ENCODE results near the gene GABRG3.

Gene GABRG3

DNA sequence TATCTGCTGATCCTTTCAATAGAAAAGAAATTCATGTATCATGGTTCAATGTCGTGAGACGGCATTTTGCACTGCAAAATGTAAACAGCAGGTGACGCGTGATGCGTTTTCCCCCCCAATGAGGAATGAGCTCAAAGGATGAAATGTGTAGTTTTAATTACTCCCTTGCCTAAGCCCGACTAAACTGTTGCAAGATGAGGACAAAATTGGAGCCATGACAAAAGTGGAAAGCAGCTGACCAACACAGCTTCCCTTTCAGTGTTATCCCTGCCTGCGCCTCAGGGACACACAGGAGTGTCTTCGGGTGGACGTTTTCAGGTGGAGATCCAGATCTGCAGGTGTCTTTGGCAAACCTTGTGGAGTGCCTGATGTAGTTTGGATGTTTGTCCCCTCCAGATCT is 92.0 kb downstream of the GABRG3 start:
- no peak for DNase-seq (ENCODE audit: low read depth, low spot score)

- DNase-seq (ENCODE audit: low read depth, low spot score): no peak
Observed at GRCh38 chr15:27064080-27064479, 93.1 kb downstream of the GABRG3 start.

- DNase-seq (ENCODE audit: low read depth, low spot score): no peak
Observed at GRCh38 chr15:27065151-27065550, 94.2 kb downstream of the GABRG3 start.

- no peak for DNase-seq (ENCODE audit: low read depth, low spot score)
Observed at GRCh38 chr15:27065785-27066184, 94.8 kb downstream of the GABRG3 start.

DNA sequence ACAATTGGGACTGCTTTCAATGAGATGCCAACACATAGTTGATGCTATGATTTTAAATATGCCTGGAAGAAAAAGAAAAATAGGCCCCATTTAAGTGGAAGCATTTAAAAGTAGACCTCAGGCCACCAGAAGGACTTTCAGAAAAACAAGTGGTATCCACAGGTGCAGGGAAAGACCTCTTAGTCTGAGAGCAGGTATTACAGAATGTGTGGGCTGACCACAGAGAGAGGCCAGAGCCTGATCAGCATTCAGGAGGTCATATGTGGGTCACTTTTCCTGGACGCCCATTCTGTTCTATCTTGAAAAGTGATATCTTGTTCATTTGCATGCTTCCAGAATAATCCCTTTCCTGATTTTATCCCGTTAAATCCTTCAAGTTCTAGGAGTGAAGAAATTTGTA is 95.5 kb downstream of the GABRG3 start:
- no peak for DNase-seq (ENCODE audit: low read depth, low spot score)

GRCh38 chr15:27067175-27067574 is 96.2 kb downstream of the GABRG3 start:
- no peak for DNase-seq (ENCODE audit: low read depth, low spot score)

DNA sequence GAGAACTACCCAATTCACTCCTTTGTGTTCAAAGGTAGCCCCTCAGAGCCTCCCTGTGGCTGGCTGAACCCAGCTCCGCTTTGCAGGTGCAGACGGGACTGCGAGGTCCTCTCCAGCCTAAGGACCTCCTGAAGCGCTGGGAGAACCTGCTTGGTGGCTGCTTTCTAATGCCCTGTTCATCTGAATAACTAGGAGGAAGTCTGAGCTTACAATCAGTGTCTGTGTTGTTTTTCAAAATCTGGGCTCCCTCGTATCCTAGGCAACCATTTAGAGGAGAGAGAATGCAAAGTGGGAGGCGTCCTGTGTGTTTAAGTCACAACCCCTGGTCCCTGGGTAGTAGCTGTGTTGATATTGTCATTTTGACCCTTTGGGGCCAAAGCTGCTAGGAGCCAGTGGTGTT is 99.9 kb downstream of the GABRG3 start:
- no peak for DNase-seq (ENCODE audit: low read depth, low spot score)

DNA sequence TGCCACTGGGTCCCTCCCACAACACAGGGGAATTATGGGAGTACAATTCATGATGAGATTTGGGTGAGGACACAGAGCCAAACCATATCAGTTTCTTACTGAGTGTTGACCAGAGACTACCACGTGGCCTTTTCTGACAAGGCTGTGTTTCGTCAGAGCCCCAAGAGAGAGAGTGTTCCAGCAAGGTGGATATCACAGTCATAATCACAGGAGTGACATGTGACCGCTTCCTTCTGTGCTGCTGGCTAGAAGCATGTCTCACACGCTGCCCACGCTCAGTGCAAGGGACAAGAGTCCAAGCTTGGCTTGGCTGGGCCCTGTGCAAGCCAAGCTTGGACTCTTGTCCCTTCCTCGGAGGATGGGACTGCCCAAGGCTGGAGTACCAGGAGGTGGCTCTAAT is 103.2 kb downstream of the GABRG3 start:
- DNase-seq (ENCODE audit: low read depth, low spot score): no peak

DNA sequence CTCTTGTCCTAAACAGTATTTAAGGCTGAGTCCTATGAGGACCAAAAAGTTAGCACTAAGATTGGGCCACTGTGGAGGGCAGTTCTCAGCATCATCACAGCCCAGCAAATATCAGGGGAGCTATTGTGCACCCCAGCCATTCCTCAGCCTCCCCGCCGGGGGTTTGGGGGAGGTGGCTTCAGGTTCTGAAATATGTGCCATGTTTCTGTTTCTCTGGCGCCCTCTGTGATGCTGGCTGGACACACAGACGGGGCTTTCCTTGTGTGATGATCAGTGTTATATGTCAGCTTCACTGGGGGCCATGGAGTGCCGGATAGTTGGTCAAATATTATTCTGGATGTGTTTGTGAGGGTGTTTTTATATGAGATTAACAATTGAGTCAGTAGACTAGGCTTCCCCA is 106.8 kb downstream of the GABRG3 start:
- DNase-seq (ENCODE audit: low read depth, low spot score): no peak

GRCh38 chr15:27081676-27082418 is 110.9 kb downstream of the GABRG3 start:
- no peak for DNase-seq (ENCODE audit: low read depth, low spot score)

- no peak for DNase-seq (ENCODE audit: low read depth, low spot score)
Observed at GRCh38 chr15:27082526-27082925, 111.5 kb downstream of the GABRG3 start.

- DNase-seq (ENCODE audit: low read depth, low spot score): no peak
Observed at GRCh38 chr15:27084844-27085243, 113.9 kb downstream of the GABRG3 start.

DNA sequence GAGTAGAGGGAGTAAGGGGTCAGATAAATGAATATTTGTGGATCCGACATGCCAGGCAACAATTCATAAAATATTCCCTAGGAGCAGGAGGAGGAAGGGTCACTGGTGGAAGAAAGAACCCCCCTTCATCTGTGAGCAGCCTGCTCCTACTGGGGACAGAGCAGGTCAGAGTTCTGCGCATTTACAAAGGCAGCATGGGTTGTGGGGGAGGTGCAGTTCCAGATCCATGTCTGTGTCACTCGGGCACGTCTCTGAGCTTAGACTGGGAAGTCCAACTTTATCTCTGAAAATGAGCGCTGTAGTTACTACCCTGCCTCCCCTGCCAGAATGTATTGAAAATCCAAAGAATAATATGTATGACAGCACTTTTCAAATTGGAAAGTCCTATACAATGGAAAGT is 115.2 kb downstream of the GABRG3 start:
- DNase-seq (ENCODE audit: low read depth, low spot score): no peak

- no peak for DNase-seq (ENCODE audit: low read depth, low spot score)
Observed at GRCh38 chr15:27086805-27087204, 115.8 kb downstream of the GABRG3 start.

- no peak for DNase-seq (ENCODE audit: low read depth, low spot score)
Observed at GRCh38 chr15:27087651-27088583, 116.9 kb downstream of the GABRG3 start.

DNA sequence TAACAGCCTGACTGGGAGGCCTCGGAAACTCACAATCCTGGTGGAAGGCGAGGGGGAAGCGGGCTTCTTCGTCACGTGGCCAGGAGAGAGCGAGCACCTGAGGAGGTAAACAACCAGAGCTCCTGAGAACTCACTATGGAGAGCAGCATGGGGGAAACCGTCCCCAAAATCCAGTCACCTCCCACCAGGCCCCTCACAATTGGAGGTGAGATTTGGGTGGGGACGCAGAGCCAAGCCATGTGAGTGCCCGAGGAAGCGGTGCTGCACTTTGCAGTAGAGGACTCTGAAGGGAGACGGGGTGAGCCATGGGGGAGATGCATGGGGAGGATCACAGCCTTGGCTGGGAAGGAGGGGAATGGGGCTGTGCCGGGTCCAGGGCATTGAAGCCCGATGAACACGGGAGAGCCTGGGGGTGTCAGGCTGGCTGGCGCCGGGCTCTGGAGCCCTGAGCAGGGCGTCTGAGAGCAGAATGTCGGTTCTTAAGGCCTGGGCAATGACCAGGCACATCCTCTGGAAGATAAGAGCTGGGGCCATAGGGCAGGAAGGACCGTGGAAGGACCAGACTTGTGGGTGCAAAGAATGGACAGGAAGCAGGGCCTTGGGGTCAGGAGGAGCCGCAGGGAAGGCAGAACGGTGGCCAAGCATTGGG is 117.7 kb downstream of the GABRG3 start:
- no peak for DNase-seq (ENCODE audit: low read depth, low spot score)

DNA sequence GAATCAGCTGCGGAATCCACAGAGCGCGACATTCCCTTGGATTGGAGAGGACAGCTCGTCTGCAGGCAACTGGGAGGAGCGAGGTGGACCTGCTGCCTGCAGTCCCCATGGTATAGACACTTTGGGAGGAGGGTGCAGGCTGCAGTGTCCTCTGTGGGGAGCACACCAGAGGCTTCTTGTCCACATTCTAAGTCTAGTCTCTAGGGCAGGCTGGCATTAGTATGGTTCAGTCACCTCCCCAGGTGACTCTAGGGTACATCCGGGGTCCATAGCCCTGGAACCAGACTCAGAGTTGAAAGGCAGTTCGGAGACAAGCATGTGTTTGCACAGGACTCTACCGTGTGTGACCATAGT is 118.2 kb downstream of the GABRG3 start:
- DNase-seq (ENCODE audit: low read depth, low spot score): no peak

DNA sequence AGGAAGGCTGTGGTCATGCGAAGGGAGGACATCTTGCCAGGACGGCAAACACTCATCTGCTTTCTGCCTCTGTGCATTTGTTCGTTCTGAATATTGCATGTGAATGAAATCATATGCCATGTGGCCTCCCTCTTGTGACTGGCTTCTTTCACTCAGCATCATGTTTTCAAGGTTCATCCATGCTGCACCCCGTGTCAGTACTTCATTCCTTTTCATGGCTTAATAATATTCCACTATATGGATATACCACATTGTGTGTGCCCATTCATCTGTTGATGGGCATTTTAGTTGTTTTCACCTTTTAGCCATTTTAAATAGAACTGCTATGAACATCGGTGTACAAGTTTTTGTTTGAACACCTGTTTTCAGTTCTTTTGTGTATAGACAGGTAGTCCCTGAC is 118.7 kb downstream of the GABRG3 start:
- DNase-seq (ENCODE audit: low read depth, low spot score): no peak

- DNase-seq (ENCODE audit: low read depth, low spot score): no peak
Observed at GRCh38 chr15:27091270-27091940, 120.4 kb downstream of the GABRG3 start.

DNA sequence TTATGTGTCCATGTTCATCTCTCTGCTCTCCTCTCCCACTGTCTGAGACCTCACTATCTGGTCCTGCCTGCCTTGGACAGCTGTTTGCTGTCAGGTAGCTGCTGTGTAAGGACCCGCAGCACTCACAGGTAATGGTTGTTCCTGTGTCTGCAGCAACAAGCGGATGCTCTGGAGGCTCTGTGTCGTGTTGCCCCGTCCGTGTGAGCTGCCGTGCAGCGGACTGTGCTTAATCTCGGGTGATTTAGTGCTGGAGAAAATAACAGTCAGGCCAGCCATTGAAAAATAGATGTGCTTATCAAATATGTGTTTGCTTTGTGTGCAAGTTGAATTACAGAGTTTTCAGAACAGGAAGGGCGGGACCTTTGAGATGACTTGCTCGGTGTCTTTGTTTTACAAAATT is 121.4 kb downstream of the GABRG3 start:
- DNase-seq (ENCODE audit: low read depth, low spot score): no peak

DNA sequence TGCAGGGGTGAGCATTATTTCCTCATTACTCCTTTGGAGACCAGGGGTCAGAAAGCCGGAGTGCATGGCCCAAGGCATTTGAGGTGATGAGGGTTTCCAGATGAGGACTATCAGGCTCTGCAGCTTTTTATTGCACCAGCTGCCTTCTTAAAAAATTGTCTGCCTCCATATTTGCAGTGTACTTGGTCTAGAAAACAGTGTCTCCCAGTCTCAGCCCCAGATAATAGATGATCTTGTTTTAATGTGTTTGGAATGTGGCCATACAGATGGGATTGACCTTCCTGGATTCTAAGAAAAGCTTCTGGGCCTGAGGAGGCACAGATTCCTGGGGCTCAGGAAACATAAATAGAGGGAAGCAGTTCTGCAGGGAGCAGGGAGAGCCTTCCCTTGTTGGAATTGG is 123.3 kb downstream of the GABRG3 start:
- DNase-seq (ENCODE audit: low read depth, low spot score): no peak

Measured in brain pericyte (primary cell).